ENCODE results near the gene WNK4.

The WNK4 gene

DNA sequence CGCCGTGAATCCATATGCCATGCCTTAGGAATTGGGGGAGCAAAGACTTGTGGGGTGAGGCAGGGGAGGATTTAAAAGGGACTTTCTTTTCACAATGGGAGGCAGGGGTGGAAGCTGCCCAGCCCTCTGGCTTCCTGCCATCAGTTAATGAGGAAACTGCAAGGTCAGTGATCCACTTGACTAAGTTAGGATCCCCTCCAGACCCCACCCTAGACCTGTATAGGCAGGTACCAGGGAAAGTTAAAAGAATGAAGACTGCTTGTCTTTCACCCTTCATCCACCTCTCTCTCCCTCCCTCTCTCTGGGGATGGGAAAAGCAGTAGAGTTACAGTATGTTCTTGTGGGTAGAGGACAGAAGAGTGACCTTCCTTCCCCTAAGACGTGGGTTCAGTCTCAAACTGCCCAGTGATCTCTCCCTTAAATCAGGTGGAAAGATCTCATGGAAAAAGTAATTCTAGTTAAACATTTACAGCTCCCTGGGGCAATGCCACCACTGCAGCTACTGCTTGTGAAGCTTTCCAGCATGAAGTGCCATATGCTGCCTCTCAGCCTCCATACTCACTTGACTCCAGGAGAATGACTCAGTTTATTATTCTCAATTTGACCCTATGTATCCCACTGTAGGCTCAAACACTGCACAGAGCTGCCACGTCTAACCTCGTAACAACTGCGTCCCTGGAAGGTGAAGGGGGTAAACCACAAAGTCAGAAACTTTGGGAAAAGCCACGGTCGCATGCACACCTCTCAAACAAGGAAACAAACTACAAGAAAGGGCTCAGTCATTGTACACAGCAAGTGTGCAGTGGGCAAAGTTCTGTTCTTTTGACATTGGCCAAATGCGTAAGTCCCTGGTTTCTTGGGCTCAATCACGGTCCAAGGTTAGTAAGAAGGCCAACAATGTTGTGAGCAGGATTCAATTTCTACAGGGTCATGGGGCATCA lies 16.9 kb downstream of the WNK4 start:
- no peak for DNase-seq

GRCh38 chr17:42798011-42798382 lies 17.6 kb downstream of the WNK4 start:
- no peak for DNase-seq

DNA sequence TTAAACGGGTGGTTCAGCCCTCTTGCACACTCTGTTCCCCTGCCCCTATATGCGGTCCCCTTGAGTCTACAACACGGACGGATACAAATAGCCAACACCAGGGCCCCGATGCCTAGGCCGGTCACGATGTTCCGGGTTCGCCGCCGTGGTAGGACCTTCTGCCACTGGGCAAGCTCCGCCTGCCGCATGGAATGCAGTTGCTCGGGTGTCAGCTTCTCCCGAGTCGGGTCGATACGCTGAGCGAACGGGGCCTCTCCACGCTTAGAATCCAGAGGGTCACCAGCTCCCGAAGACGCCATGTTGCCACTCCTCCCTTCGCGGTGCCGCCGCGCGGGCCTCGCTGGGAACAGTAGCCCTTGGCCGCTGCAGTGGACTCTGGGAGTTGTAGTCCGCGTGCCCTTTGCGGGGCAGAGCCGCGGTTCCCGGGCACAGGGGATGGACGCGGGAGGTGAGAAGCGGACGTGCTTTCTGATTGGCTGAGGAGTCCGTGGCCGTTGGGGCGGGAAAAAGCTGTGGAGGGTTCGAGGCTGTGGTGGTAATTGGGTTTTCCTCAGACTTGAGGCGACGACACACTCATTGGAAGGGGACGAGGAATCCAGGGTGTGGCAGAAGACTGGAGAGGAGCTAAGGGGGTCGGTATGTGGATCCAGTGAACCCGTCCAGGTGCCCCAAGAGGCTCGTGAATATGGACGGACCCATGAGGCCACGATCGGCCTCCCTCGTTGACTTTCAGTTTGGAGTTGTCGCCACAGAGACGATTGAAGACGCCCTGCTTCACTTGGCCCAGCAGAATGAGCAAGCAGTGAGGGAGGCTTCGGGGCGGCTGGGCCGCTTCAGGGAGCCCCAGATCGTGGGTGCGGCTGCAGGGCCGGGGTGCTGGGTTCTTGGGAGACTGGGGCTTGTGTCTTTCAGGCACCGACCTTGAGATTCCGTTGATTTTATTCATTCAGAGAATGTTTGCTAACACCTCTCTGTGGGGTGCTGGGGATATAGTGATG lies 18.3 kb downstream of the WNK4 start, which contains the start of the genes CNTD1 and COA3:
Gene CNTD1 (plus strand): TSS at position 479 of the 998 bp plus-strand sequence. CDS start 207 bp downstream, at position 686.
Gene COA3 (minus strand): TSS at position 322 of the 998 bp plus-strand sequence. CDS start 23 bp downstream, at position 299.
- DNase-seq = peak; percentile 84

DNA sequence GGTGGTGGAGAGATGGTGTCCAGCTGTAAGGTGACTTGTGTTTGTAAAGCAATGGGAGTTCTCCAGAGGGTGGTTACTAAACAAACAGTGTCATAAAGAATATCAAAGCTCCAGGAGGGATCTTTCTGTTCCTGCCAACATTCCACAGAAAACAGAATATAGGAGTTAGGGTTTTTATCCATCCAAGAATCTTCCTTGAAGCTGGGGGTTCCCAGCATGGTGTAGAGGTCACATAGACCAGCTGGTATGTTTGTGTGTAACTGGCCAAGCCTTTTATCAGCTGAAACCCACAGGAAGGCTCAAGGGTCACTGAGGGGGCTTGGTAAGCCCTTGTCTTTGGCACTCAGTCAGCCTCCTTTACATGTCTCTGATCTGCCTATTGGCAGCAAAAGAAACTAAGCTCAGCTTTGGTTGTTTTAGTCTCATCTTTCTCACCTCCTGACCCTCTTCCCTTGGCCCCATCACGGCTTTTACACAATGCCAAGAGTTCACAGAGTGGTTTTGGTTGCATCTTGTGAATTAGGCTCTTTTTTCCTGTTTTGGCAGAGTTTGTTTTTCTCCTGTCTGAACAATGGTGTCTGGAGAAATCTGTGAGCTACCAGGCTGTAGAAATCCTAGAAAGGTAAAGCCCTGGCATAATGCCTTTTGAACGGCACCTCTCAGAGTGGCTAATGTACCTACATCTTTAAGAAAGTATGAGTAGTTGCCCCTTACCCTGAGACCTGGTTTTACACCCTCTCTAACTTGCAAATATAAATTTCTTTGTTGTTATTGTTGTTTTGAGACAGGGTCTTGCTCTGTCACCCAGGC lies 22.9 kb downstream of the WNK4 start:
- DNase-seq = no peak

GRCh38 chr17:42804918-42805367 lies 24.5 kb downstream of the WNK4 start:
- no peak for DNase-seq

GRCh38 chr17:42806249-42806648 lies 25.8 kb downstream of the WNK4 start:
- DNase-seq = no peak

GRCh38 chr17:42809250-42809649 lies 28.8 kb downstream of the WNK4 start:
- DNase-seq = peak; percentile 64

GRCh38 chr17:42814633-42815399 lies 34.4 kb downstream of the WNK4 start:
- peak; percentile 88 for DNase-seq

GRCh38 chr17:42817866-42818265 lies 37.5 kb downstream of the WNK4 start:
- peak; percentile 52 for DNase-seq

- no peak for DNase-seq
These were observed 38.0 kb downstream of the WNK4 start for GRCh38 chr17:42818379-42818778.

GRCh38 chr17:42819939-42820535 lies 39.6 kb downstream of the WNK4 start:
- peak; percentile 46 for DNase-seq

GRCh38 chr17:42821176-42821575 lies 40.8 kb downstream of the WNK4 start:
- DNase-seq = no peak

- no peak for DNase-seq
These were observed 47.1 kb downstream of the WNK4 start for GRCh38 chr17:42827472-42827871.

GRCh38 chr17:42830971-42831370 lies 50.6 kb downstream of the WNK4 start:
- no peak for DNase-seq

- no peak for DNase-seq
These were observed 52.0 kb downstream of the WNK4 start for GRCh38 chr17:42832213-42832933.

GRCh38 chr17:42832934-42833766 lies 52.7 kb downstream of the WNK4 start, which contains the start of gene PSME3:
Gene PSME3, plus strand, starts transcription at chr17:42833397. Its CDS starts 235 bp downstream, at chr17:42833632.
- peak; percentile 86 for DNase-seq

GRCh38 chr17:42833767-42834422 lies 53.5 kb downstream of the WNK4 start:
- DNase-seq = no peak

DNA sequence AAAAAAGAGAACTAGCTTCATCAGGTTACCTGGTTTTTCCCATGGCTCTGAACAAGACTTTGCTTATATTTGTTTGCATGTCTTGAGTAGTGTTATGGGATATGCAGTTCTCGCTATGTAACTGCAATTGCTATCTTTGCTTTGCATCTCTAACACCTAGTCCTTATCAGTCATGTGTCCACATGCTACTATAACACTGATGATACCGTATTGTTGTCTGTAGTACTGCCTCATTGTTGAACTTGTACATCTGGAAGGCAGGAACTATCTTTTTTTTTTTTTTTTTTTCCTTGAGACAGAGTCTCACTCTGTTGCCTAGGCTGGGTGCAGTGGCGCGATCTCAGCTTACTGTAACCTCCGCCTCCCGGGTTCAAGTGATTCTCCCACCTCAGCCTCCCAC lies 55.3 kb downstream of the WNK4 start:
- DNase-seq = no peak
